Endothelial cell (in vitro differentiated cells): ENCODE data around the gene OR6J1. TPM values are rescaled to one million over a fixed set of nuclear protein-coding genes. Genes with fewer than 3 reads are reported as not detected.
A peak's percentile ranks its signal among the peaks of the same experiment; 100 is the strongest.

Experiments
- DNase-seq: peaks from one replicate; pipeline ENCODE4 v3.0.0; 2021; ENCODE audit warnings: low spot score
- H3K27ac Mint-ChIP-seq: one replicate; pipeline ENCODE4 v1.8.0; 2021; ENCODE audit warnings: mixed read lengths, inconsistent platforms; ENCODE audit not compliant: unreplicated experiment
- H3K27me3 Mint-ChIP-seq: one replicate; pipeline ENCODE4 v1.8.0; 2021; ENCODE audit warnings: mild to moderate bottlenecking, moderate library complexity, mixed read lengths, inconsistent platforms; ENCODE audit not compliant: unreplicated experiment
- H3K36me3 Mint-ChIP-seq: one replicate; pipeline ENCODE4 v1.8.0; 2021; ENCODE audit warnings: mild to moderate bottlenecking, low read depth, mixed read lengths, inconsistent platforms; ENCODE audit not compliant: unreplicated experiment
- H3K4me1 Mint-ChIP-seq: one replicate; pipeline ENCODE4 v1.8.0; 2021; ENCODE audit warnings: mild to moderate bottlenecking, mixed read lengths, inconsistent platforms; ENCODE audit not compliant: unreplicated experiment
- H3K4me3 Mint-ChIP-seq: one replicate; pipeline ENCODE4 v1.8.0; 2021; ENCODE audit warnings: mild to moderate bottlenecking, mixed read lengths, inconsistent platforms; ENCODE audit not compliant: unreplicated experiment
- H3K9me3 Mint-ChIP-seq: one replicate; pipeline ENCODE4 v1.8.0; 2021; ENCODE audit warnings: mixed read lengths, inconsistent platforms; ENCODE audit not compliant: unreplicated experiment
- total RNA-seq: library from RNA; stranded (reverse); fragmentation: NEBNext Ultra II Directional; extraction: Animal tissue kit (Norgen Biotek cat#: 25700); gene quantifications from one replicate; pipeline ENCODE4 v1.2.1, GENCODE V29; 2021; ENCODE audit not compliant: unreplicated experiment
- TF ChIP-seq, protein P1 (sequence below): fragments of 200-600 bp; sonication (generic); IDR thresholded peaks from one replicate; pipeline ENCODE4 v1.5.0; 2021; ENCODE audit warnings: antibody characterized with exemption; ENCODE audit not compliant: unreplicated experiment

OR6J1 gene
- total RNA-seq, 1 donor from 2014 or later, result not detected

DNA sequence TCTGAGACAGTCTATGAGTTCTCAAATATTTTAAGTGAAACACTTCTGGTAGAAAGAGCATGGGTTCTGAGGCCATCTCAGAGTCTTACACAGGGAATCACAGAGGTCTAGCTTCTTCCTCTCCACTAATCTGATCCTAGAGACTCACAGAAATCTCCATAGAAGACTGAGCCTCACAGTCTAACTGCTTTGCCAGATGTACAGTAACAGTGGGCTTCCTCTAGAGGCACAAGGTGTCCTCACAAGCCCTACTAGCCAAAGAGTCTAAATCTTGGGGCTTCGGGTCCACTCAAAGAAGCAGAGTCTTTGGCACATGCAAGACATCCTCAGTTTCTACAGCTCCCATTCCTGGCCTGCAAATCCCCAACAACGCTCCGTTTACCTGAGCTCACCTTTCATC, 14.1 kb downstream of the OR6J1 start:
- TF ChIP-seq, protein P1, sequence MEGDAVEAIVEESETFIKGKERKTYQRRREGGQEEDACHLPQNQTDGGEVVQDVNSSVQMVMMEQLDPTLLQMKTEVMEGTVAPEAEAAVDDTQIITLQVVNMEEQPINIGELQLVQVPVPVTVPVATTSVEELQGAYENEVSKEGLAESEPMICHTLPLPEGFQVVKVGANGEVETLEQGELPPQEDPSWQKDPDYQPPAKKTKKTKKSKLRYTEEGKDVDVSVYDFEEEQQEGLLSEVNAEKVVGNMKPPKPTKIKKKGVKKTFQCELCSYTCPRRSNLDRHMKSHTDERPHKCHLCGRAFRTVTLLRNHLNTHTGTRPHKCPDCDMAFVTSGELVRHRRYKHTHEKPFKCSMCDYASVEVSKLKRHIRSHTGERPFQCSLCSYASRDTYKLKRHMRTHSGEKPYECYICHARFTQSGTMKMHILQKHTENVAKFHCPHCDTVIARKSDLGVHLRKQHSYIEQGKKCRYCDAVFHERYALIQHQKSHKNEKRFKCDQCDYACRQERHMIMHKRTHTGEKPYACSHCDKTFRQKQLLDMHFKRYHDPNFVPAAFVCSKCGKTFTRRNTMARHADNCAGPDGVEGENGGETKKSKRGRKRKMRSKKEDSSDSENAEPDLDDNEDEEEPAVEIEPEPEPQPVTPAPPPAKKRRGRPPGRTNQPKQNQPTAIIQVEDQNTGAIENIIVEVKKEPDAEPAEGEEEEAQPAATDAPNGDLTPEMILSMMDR, result no peak
- peaks cover 17% of the 10 kb centered on the region for H3K36me3 Mint-ChIP-seq
- H3K27ac Mint-ChIP-seq, result no peak overlapping the region
- H3K4me3 Mint-ChIP-seq, result no peak overlapping the region
- peaks cover 5% of the 10 kb centered on the region for H3K27me3 Mint-ChIP-seq
- H3K9me3 Mint-ChIP-seq, result peaks cover 12% of the 10 kb centered on the region
- DNase-seq, result no peak
- H3K4me1 Mint-ChIP-seq, result peaks cover 12% of the 10 kb centered on the region

DNA sequence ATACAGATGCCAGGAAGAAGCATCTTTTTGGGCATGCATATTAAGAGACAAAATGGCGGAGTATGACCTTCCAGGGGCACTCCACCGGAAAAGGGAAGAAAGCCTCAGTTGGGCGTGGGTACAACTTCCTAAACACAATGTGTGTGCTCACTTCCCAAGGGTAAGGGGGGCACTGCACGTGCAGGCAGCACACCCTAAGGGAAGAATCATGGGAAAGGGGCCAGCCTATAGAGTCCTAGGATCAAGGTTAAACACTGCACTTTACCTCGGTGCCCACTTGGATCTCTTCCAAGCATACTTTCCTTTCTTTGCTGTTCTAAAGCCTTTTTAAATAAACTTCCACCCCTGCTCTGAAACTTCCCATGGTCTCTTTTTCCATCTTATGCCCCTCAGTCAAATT, 14.8 kb downstream of the OR6J1 start:
- H3K36me3 Mint-ChIP-seq, result peaks cover 17% of the 10 kb centered on the region
- H3K9me3 Mint-ChIP-seq, result peaks cover 9% of the 10 kb centered on the region
- TF ChIP-seq, protein P1, result no peak
- no peak for DNase-seq
- no peak overlapping the region for H3K4me3 Mint-ChIP-seq
- peaks cover 5% of the 10 kb centered on the region for H3K27me3 Mint-ChIP-seq
- H3K27ac Mint-ChIP-seq, result no peak overlapping the region
- H3K4me1 Mint-ChIP-seq, result peaks cover 12% of the 10 kb centered on the region

DNA sequence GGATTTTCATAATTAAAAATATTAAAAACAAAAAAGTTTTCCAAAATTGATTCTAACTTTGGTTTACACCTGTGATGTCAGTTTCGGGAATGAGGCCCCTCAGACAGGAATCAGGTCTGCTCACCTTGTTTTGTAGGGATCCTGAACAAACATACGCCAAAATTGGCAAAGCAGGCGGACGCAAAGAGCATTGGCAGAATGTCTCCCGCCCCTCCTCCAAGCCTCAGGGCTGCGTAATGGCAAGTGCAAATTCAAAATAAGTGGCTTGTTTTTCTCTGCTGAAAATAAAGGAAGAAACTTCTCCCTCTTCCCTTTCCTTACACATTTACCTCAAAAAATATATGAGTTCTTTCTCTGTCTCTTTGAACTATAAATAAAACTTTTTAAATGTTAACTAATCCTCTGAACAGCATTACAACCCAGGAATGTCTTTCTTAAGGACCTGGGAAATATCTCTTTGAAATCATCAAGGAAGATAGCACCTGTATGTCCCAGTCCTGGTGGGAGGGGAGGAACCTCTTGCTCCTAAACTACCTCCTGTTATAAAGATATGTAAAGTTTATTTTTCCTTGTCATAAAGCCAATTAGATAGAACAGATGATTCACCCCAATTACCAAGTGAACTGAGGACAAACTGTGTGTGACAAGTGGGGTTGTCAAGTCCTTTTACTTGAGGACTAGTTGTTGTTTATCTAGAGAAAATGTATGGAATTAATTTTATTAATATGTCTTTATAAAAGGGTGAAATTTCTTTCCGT, 16.5 kb downstream of the OR6J1 start:
- H3K27me3 Mint-ChIP-seq, result peaks cover 4% of the 10 kb centered on the region
- TF ChIP-seq, protein P1, result no peak
- no peak for DNase-seq
- H3K36me3 Mint-ChIP-seq, result peaks cover 17% of the 10 kb centered on the region
- H3K4me3 Mint-ChIP-seq, result no peak overlapping the region
- H3K27ac Mint-ChIP-seq, result no peak overlapping the region
- peaks cover 20% of the 10 kb centered on the region for H3K4me1 Mint-ChIP-seq
- H3K9me3 Mint-ChIP-seq, result peaks cover 5% of the 10 kb centered on the region

DNA sequence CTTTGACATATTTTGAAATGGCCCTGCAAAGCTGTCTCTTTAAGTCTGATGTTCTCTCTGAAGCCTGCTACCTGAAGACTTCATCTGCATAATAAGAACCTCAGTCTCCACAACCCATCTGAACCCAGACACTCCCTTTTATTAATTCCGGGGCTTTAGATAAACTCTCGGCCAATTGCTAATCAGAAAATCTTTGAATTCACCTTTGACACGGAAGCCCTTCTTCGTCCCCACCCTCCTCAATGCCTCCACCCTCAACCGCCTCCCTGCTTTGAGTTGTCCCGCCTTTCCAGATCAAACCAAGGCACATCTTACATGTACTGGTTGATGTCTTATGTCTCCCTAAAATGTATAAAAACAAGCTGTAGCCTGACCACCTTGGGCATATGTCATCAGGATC, 17.6 kb downstream of the OR6J1 start:
- peaks cover 3% of the 10 kb centered on the region for H3K9me3 Mint-ChIP-seq
- DNase-seq, result no peak
- peaks cover 25% of the 10 kb centered on the region for H3K4me1 Mint-ChIP-seq
- no peak overlapping the region for H3K27ac Mint-ChIP-seq
- peaks cover 4% of the 10 kb centered on the region for H3K27me3 Mint-ChIP-seq
- H3K36me3 Mint-ChIP-seq, result peaks cover 23% of the 10 kb centered on the region
- TF ChIP-seq, protein P1, result no peak
- no peak overlapping the region for H3K4me3 Mint-ChIP-seq

DNA sequence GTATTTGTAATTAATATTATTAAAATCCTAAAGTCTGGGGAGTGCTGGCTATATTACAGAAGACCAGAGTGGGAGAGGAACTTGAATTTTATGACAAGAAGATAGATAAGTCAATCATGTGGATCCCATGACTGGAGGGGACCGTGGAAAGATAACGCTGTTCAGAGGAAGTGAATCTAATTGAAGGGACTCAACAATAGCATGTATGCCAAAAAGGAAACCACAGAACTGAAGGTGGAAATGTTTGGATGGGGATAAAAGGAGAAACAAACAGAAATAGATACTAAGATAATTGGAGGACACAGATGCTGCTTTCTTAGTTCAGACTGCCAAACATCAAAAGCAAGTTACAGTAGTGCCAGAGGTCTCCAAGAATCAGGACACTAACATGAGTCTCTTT, 21.1 kb downstream of the OR6J1 start:
- Mint-ChIP-seq H3K4me1 (peaks cover 26% of the 10 kb centered on the region), H3K27me3 (peaks cover 2% of the 10 kb centered on the region), H3K27ac (peak overlapping the region; percentile 79), H3K36me3 (peaks cover 9% of the 10 kb centered on the region), H3K4me3 (no peak overlapping the region), H3K9me3 (no peaks in the 10 kb centered on the region)
- TF ChIP-seq, protein P1, result no peak
- no peak for DNase-seq
